ENCODE results near the gene ACAP3. TPM values are rescaled to one million over a fixed set of nuclear protein-coding genes. Genes with fewer than 3 reads are reported as not detected.

Gene ACAP3
- total RNA-seq, 4 donors from 2014 or later, result 13.4 to 43.3 (median 18.8) TPM

- TF ChIP-seq CTCF (IDR thresholded peaks at IDR 0.05; ENCODE audit: low read depth), result no peak
Measured at GRCh38 chr1:1320666-1321448, 13.1 kb upstream of the ACAP3 start.

- TF ChIP-seq CTCF (IDR thresholded peaks at IDR 0.05; ENCODE audit: low read depth), result no peak
Measured at GRCh38 chr1:1319646-1319941, 11.9 kb upstream of the ACAP3 start.

GRCh38 chr1:1318777-1319645, 11.3 kb upstream of the ACAP3 start:
- TF ChIP-seq CTCF (IDR thresholded peaks at IDR 0.05; ENCODE audit: low read depth), result no peak

GRCh38 chr1:1318131-1318652, 10.5 kb upstream of the ACAP3 start:
- TF ChIP-seq CTCF (IDR thresholded peaks at IDR 0.05; ENCODE audit: low read depth), result no peak

- TF ChIP-seq CTCF (IDR thresholded peaks at IDR 0.05; ENCODE audit: low read depth), result no peak
Measured at GRCh38 chr1:1317420-1317819, 9.7 kb upstream of the ACAP3 start.

GRCh38 chr1:1315435-1315954, 7.8 kb upstream of the ACAP3 start:
- no peak for TF ChIP-seq CTCF (IDR thresholded peaks at IDR 0.05; ENCODE audit: low read depth)

Measured in subcutaneous adipose tissue (tissue), 4 donors.